8988T (cell line): Measurements from ENCODE around the gene SLC46A3.
A peak's percentile ranks its signal among the peaks of the same experiment; 100 is the strongest.
"Not testable (repeated sequence)": the region's sequence is repeated elsewhere in the genome, so short reads cannot be mapped to it uniquely, and the experiment has no call there.

Source experiments
- DNase-seq: peaks from one replicate; pipeline ENCODE4 v3.0.0; 2011

The SLC46A3 gene

GRCh38 chr13:28729541-28729940 lies 10.8 kb upstream of the SLC46A3 start:
- no peak for DNase-seq

GRCh38 chr13:28728642-28729041 lies 9.9 kb upstream of the SLC46A3 start:
- DNase-seq, result no peak

- no peak for DNase-seq
Measured at GRCh38 chr13:28725046-28725610, 6.4 kb upstream of the SLC46A3 start.

- DNase-seq, result no peak
Measured at GRCh38 chr13:28723806-28724205, 5.0 kb upstream of the SLC46A3 start.

GRCh38 chr13:28719227-28720055 lies 671 bp upstream of the SLC46A3 start:
- no peak for DNase-seq

- no peak for DNase-seq
Measured at GRCh38 chr13:28718196-28718542, 601 bp downstream of the SLC46A3 start.

- no peak for DNase-seq
Measured at GRCh38 chr13:28717170-28717569, 1.6 kb downstream of the SLC46A3 start.

- peak; percentile 22 for DNase-seq
Measured at GRCh38 chr13:28716511-28716910, 2.3 kb downstream of the SLC46A3 start.

GRCh38 chr13:28714651-28715050 lies 4.1 kb downstream of the SLC46A3 start:
- no peak for DNase-seq

- DNase-seq, result no peak
Measured at GRCh38 chr13:28710161-28710560, 8.6 kb downstream of the SLC46A3 start.

- DNase-seq, result no peak
Measured at GRCh38 chr13:28707629-28708427, 10.9 kb downstream of the SLC46A3 start.

- no peak for DNase-seq
Measured at GRCh38 chr13:28705461-28706083, 13.2 kb downstream of the SLC46A3 start.

- DNase-seq, result no peak
Measured at GRCh38 chr13:28704919-28705318, 13.9 kb downstream of the SLC46A3 start.

GRCh38 chr13:28704282-28704681 lies 14.5 kb downstream of the SLC46A3 start:
- DNase-seq, result no peak

- no peak for DNase-seq
Measured at GRCh38 chr13:28699246-28699645, 19.5 kb downstream of the SLC46A3 start.

- no peak for DNase-seq
Measured at GRCh38 chr13:28697441-28697840, 21.3 kb downstream of the SLC46A3 start.

GRCh38 chr13:28693605-28694491 lies 24.9 kb downstream of the SLC46A3 start:
- not testable (repeated sequence) for DNase-seq

- DNase-seq, result no peak
Measured at GRCh38 chr13:28685892-28686291, 32.9 kb downstream of the SLC46A3 start.

- DNase-seq, result no peak
Measured at GRCh38 chr13:28685114-28685513, 33.7 kb downstream of the SLC46A3 start.

- no peak for DNase-seq
Measured at GRCh38 chr13:28684257-28684656, 34.5 kb downstream of the SLC46A3 start.

- not testable (repeated sequence) for DNase-seq
Measured at GRCh38 chr13:28683169-28683568, 35.6 kb downstream of the SLC46A3 start.

- no peak for DNase-seq
Measured at GRCh38 chr13:28680541-28680940, 38.2 kb downstream of the SLC46A3 start.
